Testis (tissue), 2 donors: ENCODE results near the gene ENPEP.

Experiments used
- POLR2A ChIP-seq: fragments of 450-650 bp; IDR thresholded peaks from one replicate; pipeline ENCODE4 v1.6.1; 2017; ENCODE audit warnings: antibody characterized with exemption, mild to moderate bottlenecking, moderate library complexity
- TF ChIP-seq, protein P1 (sequence below), 3 experiments: fragments of 450-650 bp in 2 of 3; fragments of 200-600 bp in 1 of 3; sonication (generic) in 1 of 3; IDR thresholded peaks; one replicate each; pipeline ENCODE4 v1.5.1; 2016 to 2019; ENCODE audit warnings: antibody characterized with exemption in 3 of 3, mild to moderate bottlenecking in 2 of 3, moderate library complexity in 1 of 3

DNA sequence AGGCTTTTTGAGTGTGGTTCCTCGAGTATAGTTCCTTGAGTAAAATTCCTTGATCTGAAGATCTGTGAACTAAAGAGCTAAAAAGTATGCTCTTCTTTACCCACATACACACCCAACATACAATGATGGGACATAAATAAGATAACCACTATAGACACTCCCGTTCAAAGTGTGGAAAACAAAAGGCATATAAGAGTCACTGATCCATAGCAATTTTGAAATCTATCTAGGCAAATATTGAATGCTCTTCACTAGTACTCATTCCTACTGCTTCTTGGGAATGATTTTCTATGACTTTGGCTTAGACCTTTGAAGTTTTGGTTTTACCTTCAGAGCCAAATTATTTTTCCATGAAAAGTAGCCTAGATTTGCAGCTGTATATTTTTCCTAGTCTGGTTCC, 120.5 kb downstream of the ENPEP start:
- TF ChIP-seq, protein P1, sequence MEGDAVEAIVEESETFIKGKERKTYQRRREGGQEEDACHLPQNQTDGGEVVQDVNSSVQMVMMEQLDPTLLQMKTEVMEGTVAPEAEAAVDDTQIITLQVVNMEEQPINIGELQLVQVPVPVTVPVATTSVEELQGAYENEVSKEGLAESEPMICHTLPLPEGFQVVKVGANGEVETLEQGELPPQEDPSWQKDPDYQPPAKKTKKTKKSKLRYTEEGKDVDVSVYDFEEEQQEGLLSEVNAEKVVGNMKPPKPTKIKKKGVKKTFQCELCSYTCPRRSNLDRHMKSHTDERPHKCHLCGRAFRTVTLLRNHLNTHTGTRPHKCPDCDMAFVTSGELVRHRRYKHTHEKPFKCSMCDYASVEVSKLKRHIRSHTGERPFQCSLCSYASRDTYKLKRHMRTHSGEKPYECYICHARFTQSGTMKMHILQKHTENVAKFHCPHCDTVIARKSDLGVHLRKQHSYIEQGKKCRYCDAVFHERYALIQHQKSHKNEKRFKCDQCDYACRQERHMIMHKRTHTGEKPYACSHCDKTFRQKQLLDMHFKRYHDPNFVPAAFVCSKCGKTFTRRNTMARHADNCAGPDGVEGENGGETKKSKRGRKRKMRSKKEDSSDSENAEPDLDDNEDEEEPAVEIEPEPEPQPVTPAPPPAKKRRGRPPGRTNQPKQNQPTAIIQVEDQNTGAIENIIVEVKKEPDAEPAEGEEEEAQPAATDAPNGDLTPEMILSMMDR (IDR thresholded peaks at IDR 0.05): no peak
- TF ChIP-seq POLR2A: no peak
